GM12878 (cell line): ENCODE measurements around the gene EXOC4. TPM values are rescaled to one million over a fixed set of nuclear protein-coding genes. Genes with fewer than 3 reads are reported as not detected.

Source experiments
- ATAC-seq: fragments of 200-7000 bp; cut with Tn5 transposase; 3 replicates; pipeline ENCODE4 v1.9.1; 2020; ENCODE audit warnings: mild to moderate bottlenecking, moderate library complexity
- BruUV-seq: library from RNA; stranded (reverse); fragments of 400-500 nt; replicated peaks from 2 replicates; lab custom pipeline; 2021; lab: Mats Ljungman, UMichigan
- CTCF ChIA-PET: fragments of 300-600 bp; sonication (Branson Sonifier 250); formaldehyde crosslinking; extraction: SDS; loops from one replicate; lab custom pipeline; 2021; ENCODE audit warnings: inconsistent platforms; lab: Yijun Ruan, JAX
- POLR2A ChIA-PET: fragments of 350-600 bp; formaldehyde crosslinking; extraction: SDS; loops from one replicate; lab custom pipeline; 2021; ENCODE audit warnings: inconsistent platforms; lab: Charles Lee
- RAD21 ChIA-PET: fragments of 300-600 bp; sonication (Branson Sonifier 250); formaldehyde crosslinking; loops from one replicate; lab custom pipeline; 2023; ENCODE audit warnings: antibody characterized with exemption; ENCODE audit not compliant: unreplicated experiment; lab: Charles Lee
- SMC1A ChIA-PET: fragments of 300-600 bp; sonication (Branson Sonifier 250); formaldehyde crosslinking; loops from one replicate; lab custom pipeline; 2023; ENCODE audit not compliant: unreplicated experiment, uncharacterized antibody; lab: Charles Lee
- DNase-seq: peaks from one replicate; pipeline ENCODE4 v3.0.0-alpha.2; 2011; ENCODE audit warnings: low read depth, low spot score
- FAIRE-seq: peaks from 3 replicates; lab custom pipeline; 2011; peaks lifted over from hg19 to GRCh38; lab: Jason Lieb, UNC
- H2AFZ ChIP-seq: 2 replicates; pipeline ENCODE4 v1.6.0; 2011; ENCODE audit warnings: low read depth, low read length, control low read depth; ENCODE audit not compliant: control insufficient read depth
- H3K27ac ChIP-seq: 2 replicates; pipeline ENCODE4 v1.5.1; 2011; ENCODE audit warnings: control low read depth; ENCODE audit not compliant: control insufficient read depth, insufficient read depth
- H3K27me3 ChIP-seq, 2 experiments: replicated peaks in 1 of 2; 2 replicates each; pipeline versions ENCODE4 v1.6.0 to v1.6.1; 2011; ENCODE audit warnings: low read length in 1 of 2; ENCODE audit not compliant: control insufficient read depth in 2 of 2, insufficient read depth in 2 of 2
- H3K36me3 ChIP-seq, 2 experiments: 2 replicates each; pipeline ENCODE4 v1.5.1; 2011; ENCODE audit warnings: low read length in 1 of 2; ENCODE audit not compliant: control insufficient read depth in 2 of 2, insufficient read depth in 2 of 2
- H3K4me1 ChIP-seq: 2 replicates; pipeline ENCODE4 v1.6.1; 2011; ENCODE audit warnings: mild to moderate bottlenecking, low read length, moderate library complexity, mixed read lengths; ENCODE audit not compliant: control insufficient read depth, insufficient read depth
- H3K4me2 ChIP-seq: 2 replicates; pipeline ENCODE4 v1.6.0; 2011; ENCODE audit warnings: control low read depth; ENCODE audit not compliant: control insufficient read depth, insufficient read depth
- H3K4me3 ChIP-seq: fragments of 200-600 bp; sonication (generic); 2 replicates; pipeline ENCODE4 v1.5.1; 2016
- H3K79me2 ChIP-seq: 2 replicates; pipeline ENCODE4 v1.6.0; 2011; ENCODE audit warnings: low read length; ENCODE audit not compliant: control insufficient read depth, insufficient read depth
- H3K9ac ChIP-seq: 2 replicates; pipeline ENCODE4 v1.8.0; 2011; ENCODE audit warnings: low read length, control low read depth, mixed read lengths; ENCODE audit not compliant: control insufficient read depth, insufficient read depth
- H3K9me3 ChIP-seq: replicated peaks from 3 replicates; pipeline ENCODE4 v1.5.1; 2011; ENCODE audit warnings: mild to moderate bottlenecking, low read length; ENCODE audit not compliant: control insufficient read depth, insufficient read depth
- H4K20me1 ChIP-seq: 2 replicates; pipeline ENCODE4 v1.6.0; 2011; ENCODE audit not compliant: control insufficient read depth, insufficient read depth
- ATF3 ChIP-seq: IDR thresholded peaks from 2 replicates; pipeline ENCODE4 v1.6.1; 2011; ENCODE audit warnings: low read depth, mild to moderate bottlenecking, low read length, moderate library complexity, borderline replicate concordance; ENCODE audit errors: extremely low read depth
- BACH1 ChIP-seq: fragments of 450-650 bp; IDR thresholded peaks from 2 replicates; pipeline ENCODE4 v1.6.1; 2017; ENCODE audit warnings: mild to moderate bottlenecking, borderline replicate concordance
- BCL11A ChIP-seq: IDR thresholded peaks from 2 replicates; pipeline ENCODE4 v1.6.1; 2011; ENCODE audit warnings: low read depth, low read length
- BHLHE40 ChIP-seq, 2 experiments: fragments of 450-650 bp in 1 of 2; IDR thresholded peaks; 2 replicates each; pipeline ENCODE4 v1.6.1; 2011 to 2017; ENCODE audit warnings: low read depth in 2 of 2, borderline replicate concordance in 1 of 2, improper control_type of control experiment in 1 of 2, low read length in 1 of 2, mild to moderate bottlenecking in 1 of 2
- EED ChIP-seq: sonication (generic); IDR thresholded peaks from 2 replicates; pipeline ENCODE4 v1.6.1; 2016; ENCODE audit warnings: antibody characterized with exemption, low read depth
- ETV6 ChIP-seq, 2 experiments: fragments of 450-650 bp in 1 of 2; IDR thresholded peaks in 1 of 2; conservative IDR thresholded peaks in 1 of 2; 2 replicates each; pipeline ENCODE4 v1.6.1; 2014; ENCODE audit warnings: antibody characterized with exemption in 1 of 2, borderline replicate concordance in 1 of 2, low read depth in 1 of 2, mild to moderate bottlenecking in 1 of 2, moderate library complexity in 1 of 2
- IRF4 ChIP-seq: IDR thresholded peaks from 2 replicates; pipeline ENCODE4 v1.6.1; 2011; ENCODE audit warnings: low read depth, low read length
- JUNB ChIP-seq: IDR thresholded peaks from 2 replicates; pipeline ENCODE4 v1.6.1; 2016; ENCODE audit warnings: antibody characterized with exemption, mild to moderate bottlenecking
- MYB ChIP-seq: fragments of 150-350 bp; IDR thresholded peaks from 2 replicates; pipeline ENCODE4 v1.6.1; 2014; ENCODE audit warnings: mild to moderate bottlenecking, low read depth, low read length, borderline replicate concordance
- NR2F1 ChIP-seq: fragments of 450-650 bp; conservative IDR thresholded peaks from 2 replicates; pipeline ENCODE4 v1.6.1; 2017; ENCODE audit warnings: mild to moderate bottlenecking
- RAD21 ChIP-seq: IDR thresholded peaks from 2 replicates; pipeline ENCODE4 v1.6.1; 2011; ENCODE audit warnings: mild to moderate bottlenecking, low read depth, low read length, moderate library complexity; ENCODE audit not compliant: insufficient read depth
- SUPT20H ChIP-seq: IDR thresholded peaks from 2 replicates; pipeline ENCODE4 v1.6.1; 2011; ENCODE audit warnings: low read depth, mild to moderate bottlenecking, low read length, moderate library complexity, borderline replicate concordance; ENCODE audit not compliant: control insufficient read depth
- TCF7 ChIP-seq: IDR thresholded peaks from 2 replicates; pipeline ENCODE4 v1.6.1; 2014; ENCODE audit warnings: antibody characterized with exemption, borderline replicate concordance
- WRNIP1 ChIP-seq: IDR thresholded peaks from 2 replicates; pipeline ENCODE4 v1.6.1; 2011; ENCODE audit warnings: low read depth, low read length, improper control_type of control experiment, borderline replicate concordance
- ZBTB4 ChIP-seq: fragments of 450-650 bp; formaldehyde crosslinking; IDR thresholded peaks from 2 replicates; pipeline ENCODE4 v1.4.0; 2022; ENCODE audit warnings: mild to moderate bottlenecking, moderate library complexity
- WGBS: methylation state at CpG from one replicate; pipeline ENCODE4 v1.1.6; 2016; ENCODE audit warnings: low lambda C conversion rate; ENCODE audit not compliant: insufficient replicate concordance, insufficient coverage; ENCODE audit errors: missing lambda C conversion rate; 5-methylcytosine and 5-hydroxymethylcytosine counted together
- in situ Hi-C: fragments of 300-500 bp; cut with MboI; formaldehyde crosslinking; loops from 9 replicates; pipeline ENCODE4 v1.14.3; 2018; ENCODE audit warnings: mixed read lengths
- intact Hi-C: fragments of 100-400 bp; cut with micrococcal nuclease; formaldehyde crosslinking; loops from one replicate; pipeline ENCODE4 v1.14.2; 2022; ENCODE audit not compliant: unreplicated experiment
- polyA plus RNA-seq, 11 experiments: library from polyadenylated mRNA; depleted of rRNA in 4 of 11; unstranded in 6 of 11; stranded (reverse) in 5 of 11; fragments of >200 nt; fragmentation: Nextera tagmentation in 4 of 11; fragmentation: Illumina TruSeq in 1 of 11; extraction: Ambion mirVana in 4 of 11; extraction: Trizol in 1 of 11; gene quantifications; 1 replicate in 1 of 11; 2 replicates in 10 of 11; pipeline versions ENCODE4 v1.2.1 to v1.2.3, GENCODE V29; 2011 to 2016; ENCODE audit warnings: inconsistent platforms in 2 of 11, missing spikeins in 2 of 11, low read depth in 1 of 11
- total RNA-seq, 4 experiments: library from RNA; depleted of rRNA in 3 of 4; stranded (reverse); fragments of >200 nt in 3 of 4; fragmentation: Illumina TruSeq in 1 of 4; extraction: Trizol in 1 of 4; gene quantifications; 2 replicates each; pipeline versions ENCODE4 v1.2.1 to v1.2.3, GENCODE V29; 2013 to 2021
- TF ChIP-seq, protein P1 (sequence below), 3 experiments: IDR thresholded peaks in 2 of 3; conservative IDR thresholded peaks in 1 of 3; 2 replicates each; pipeline ENCODE4 v1.5.1; 2011; ENCODE audit warnings: low read depth in 3 of 3, low read length in 3 of 3, mild to moderate bottlenecking in 3 of 3, control low read depth in 2 of 3, moderate library complexity in 2 of 3, inconsistent platforms in 1 of 3, mixed read lengths in 1 of 3; ENCODE audit not compliant: control insufficient read depth in 2 of 3, insufficient read depth in 1 of 3; ENCODE audit errors: extremely low read depth in 1 of 3
- TF ChIP-seq, protein P2 (sequence below): IDR thresholded peaks from 2 replicates; pipeline ENCODE4 v1.6.1; 2011; ENCODE audit warnings: borderline replicate concordance, low read depth, mild to moderate bottlenecking, moderate library complexity, low read length; ENCODE audit not compliant: insufficient read depth, poor library complexity, severe bottlenecking

The EXOC4 gene
- total and polyA plus RNA-seq, 10 of the 15 experiments (the other 5 are each of a cell fraction or from before 2014, with no cell fraction given): 13.2 to 44.5 (median 29.6) TPM

- Histone ChIP-seq H3K4me1 (no peaks in the 10 kb centered on the region), H3K79me2 (no peaks in the 10 kb centered on the region), H3K27me3 (no peaks in the 10 kb centered on the region), H3K4me3 (no peak overlapping the region), H3K9me3 (no peaks in the 10 kb centered on the region), H3K4me2 (no peak overlapping the region), H3K9ac (no peak overlapping the region), H3K36me3 (no peaks in the 10 kb centered on the region), H2AFZ (no peak overlapping the region), H4K20me1 (no peaks in the 10 kb centered on the region), H3K27ac (no peak overlapping the region)
- intact Hi-C loops: no loop called here
- CTCF ChIA-PET: interaction anchor here (1.5 to 2.1 kb wide), 3 partner anchors 9 to 181 kb away, joined by 5 to 6 read pairs (median 6); no protein-coding TSS in a partner anchor
- 99% methylated on average over 3 of the region's 3 CpGs for WGBS
- SMC1A ChIA-PET: interaction anchor here (0.6 to 1.5 kb wide), 5 partner anchors 9 to 804 kb away, joined by 3 to 6 read pairs (median 3); no protein-coding TSS in a partner anchor
- ATAC-seq (no peak), DNase-seq (no peak), FAIRE-seq (no peak)
- BruUV-seq: no TSS peak
- POLR2A ChIA-PET: no interaction called here
- TF ChIP-seq ATF3 (no peak), RAD21 (no peak), BACH1 (no peak), EED (no peak), ETV6 (conservative IDR thresholded peaks at IDR 0.05 in 1 of 2, IDR thresholded peaks at IDR 0.05 in 1 of 2; ENCODE audit: borderline replicate concordance in 1 of 2, low read depth in 1 of 2) (no peak), ZBTB4 (CRISPR knock-in tag) (no peak), TCF7 (no peak), BCL11A (no peak), JUNB (no peak), NR2F1 (no peak), BHLHE40 (IDR thresholded peaks at IDR 0.05; ENCODE audit: borderline replicate concordance in 1 of 2, low read depth in 2 of 2, low read length in 1 of 2) (no peak), SUPT20H (no peak), MYB (no peak), WRNIP1 (no peak), IRF4 (no peak)
- TF ChIP-seq, protein P1, sequence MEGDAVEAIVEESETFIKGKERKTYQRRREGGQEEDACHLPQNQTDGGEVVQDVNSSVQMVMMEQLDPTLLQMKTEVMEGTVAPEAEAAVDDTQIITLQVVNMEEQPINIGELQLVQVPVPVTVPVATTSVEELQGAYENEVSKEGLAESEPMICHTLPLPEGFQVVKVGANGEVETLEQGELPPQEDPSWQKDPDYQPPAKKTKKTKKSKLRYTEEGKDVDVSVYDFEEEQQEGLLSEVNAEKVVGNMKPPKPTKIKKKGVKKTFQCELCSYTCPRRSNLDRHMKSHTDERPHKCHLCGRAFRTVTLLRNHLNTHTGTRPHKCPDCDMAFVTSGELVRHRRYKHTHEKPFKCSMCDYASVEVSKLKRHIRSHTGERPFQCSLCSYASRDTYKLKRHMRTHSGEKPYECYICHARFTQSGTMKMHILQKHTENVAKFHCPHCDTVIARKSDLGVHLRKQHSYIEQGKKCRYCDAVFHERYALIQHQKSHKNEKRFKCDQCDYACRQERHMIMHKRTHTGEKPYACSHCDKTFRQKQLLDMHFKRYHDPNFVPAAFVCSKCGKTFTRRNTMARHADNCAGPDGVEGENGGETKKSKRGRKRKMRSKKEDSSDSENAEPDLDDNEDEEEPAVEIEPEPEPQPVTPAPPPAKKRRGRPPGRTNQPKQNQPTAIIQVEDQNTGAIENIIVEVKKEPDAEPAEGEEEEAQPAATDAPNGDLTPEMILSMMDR (IDR thresholded peaks at IDR 0.05 in 2 of 3, conservative IDR thresholded peaks at IDR 0.05 in 1 of 3; ENCODE audit: control insufficient read depth in 2 of 3, extremely low read depth in 1 of 3, insufficient read depth in 1 of 3, low read depth in 3 of 3, low read length in 3 of 3): no peak
- TF ChIP-seq, protein P2, sequence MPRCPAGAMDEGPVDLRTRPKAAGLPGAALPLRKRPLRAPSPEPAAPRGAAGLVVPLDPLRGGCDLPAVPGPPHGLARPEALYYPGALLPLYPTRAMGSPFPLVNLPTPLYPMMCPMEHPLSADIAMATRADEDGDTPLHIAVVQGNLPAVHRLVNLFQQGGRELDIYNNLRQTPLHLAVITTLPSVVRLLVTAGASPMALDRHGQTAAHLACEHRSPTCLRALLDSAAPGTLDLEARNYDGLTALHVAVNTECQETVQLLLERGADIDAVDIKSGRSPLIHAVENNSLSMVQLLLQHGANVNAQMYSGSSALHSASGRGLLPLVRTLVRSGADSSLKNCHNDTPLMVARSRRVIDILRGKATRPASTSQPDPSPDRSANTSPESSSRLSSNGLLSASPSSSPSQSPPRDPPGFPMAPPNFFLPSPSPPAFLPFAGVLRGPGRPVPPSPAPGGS: no peak
- in situ Hi-C loops: no loop called here
- RAD21 ChIA-PET: no interaction called here
Observed at GRCh38 chr7:133744451-133744850, 491.6 kb downstream of the EXOC4 start.
